ENCODE data around the gene RXRA. TPM values are rescaled to one million over a fixed set of nuclear protein-coding genes. Genes with fewer than 3 reads are reported as not detected.

The RXRA gene
- total and polyA plus RNA-seq, 9 donors, result 12.4 to 82.2 (median 70.6) TPM

DNA sequence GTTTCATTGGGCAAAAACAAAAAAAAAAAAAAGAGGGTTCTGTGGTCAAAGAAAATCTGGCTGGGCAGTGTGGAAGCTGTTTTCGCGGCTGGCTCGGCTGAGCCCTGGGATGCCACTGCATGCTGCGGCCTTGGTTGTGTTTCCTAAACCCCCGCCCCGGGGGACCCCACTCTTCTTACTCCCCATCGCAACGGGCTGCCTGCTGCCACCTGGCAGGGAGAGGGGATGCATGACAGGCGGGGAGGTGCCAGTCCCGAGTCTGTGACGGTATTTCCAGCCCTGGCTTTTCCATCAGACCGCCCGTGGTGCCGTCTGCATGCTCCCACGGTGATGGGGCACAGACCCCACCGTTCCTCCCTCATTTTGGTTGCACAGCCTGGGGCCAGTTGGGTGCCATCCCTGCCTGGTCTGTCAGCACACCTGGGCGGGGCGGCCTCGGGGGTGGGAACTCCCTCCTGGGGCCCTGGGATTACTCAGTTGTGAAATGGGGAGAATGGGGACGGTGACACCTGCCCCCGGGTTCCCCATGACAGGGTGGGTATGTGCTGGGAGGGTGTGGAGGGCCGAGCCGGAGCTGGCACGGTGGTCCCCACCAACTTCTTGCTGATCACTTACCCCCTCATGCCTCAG, 101.0 kb downstream of the RXRA start:
- DNase-seq, result no peak
- intact Hi-C loops (cut with DNase I), result loop anchor here in 1 of 4 donors (10.0 kb wide), 1 partner anchor 92 kb away; no protein-coding TSS in a partner anchor
- H3K27ac ChIP-seq, result peak overlapping the region in 1 of 2 donors; percentile 31
- H3K4me3 ChIP-seq, result no peak overlapping the region
- no peaks in the 10 kb centered on the region for H3K27me3 ChIP-seq
- H3K9me3 ChIP-seq, result no peaks in the 10 kb centered on the region
- peaks cover 35% of the 10 kb centered on the region for H3K4me1 ChIP-seq (ENCODE audit: insufficient read depth)
- 58 to 74% (median 69%) methylated on average over 24 of the region's 24 CpGs for WGBS, 3 donors
- H3K36me3 ChIP-seq, result no peaks in the 10 kb centered on the region
- TF ChIP-seq POLR2A (IDR thresholded peaks at IDR 0.05), result no peak
- TF ChIP-seq, protein P1, sequence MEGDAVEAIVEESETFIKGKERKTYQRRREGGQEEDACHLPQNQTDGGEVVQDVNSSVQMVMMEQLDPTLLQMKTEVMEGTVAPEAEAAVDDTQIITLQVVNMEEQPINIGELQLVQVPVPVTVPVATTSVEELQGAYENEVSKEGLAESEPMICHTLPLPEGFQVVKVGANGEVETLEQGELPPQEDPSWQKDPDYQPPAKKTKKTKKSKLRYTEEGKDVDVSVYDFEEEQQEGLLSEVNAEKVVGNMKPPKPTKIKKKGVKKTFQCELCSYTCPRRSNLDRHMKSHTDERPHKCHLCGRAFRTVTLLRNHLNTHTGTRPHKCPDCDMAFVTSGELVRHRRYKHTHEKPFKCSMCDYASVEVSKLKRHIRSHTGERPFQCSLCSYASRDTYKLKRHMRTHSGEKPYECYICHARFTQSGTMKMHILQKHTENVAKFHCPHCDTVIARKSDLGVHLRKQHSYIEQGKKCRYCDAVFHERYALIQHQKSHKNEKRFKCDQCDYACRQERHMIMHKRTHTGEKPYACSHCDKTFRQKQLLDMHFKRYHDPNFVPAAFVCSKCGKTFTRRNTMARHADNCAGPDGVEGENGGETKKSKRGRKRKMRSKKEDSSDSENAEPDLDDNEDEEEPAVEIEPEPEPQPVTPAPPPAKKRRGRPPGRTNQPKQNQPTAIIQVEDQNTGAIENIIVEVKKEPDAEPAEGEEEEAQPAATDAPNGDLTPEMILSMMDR (IDR thresholded peaks at IDR 0.05), result no peak
- TF ChIP-seq EP300 (IDR thresholded peaks at IDR 0.05), result no peak

DNA sequence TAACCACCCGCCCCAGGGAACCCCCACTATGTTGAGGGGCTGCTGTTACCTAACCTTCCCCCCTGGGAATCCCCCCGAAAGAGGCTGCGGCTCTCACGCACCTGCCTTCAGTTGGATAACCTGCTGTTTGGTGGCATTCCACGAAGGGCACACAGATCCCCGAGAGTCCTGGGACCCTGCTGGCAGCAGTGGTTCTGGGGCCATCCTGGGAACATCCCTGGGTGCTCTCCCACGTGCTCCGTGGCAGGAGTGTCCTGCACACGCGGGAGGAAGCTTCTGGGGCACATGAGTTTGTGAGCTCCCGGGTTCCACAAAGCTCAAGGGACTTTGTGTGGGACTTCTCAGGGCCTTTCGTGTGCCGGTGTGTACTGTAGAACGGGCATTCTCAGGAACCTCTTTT, 102.3 kb downstream of the RXRA start:
- no peaks in the 10 kb centered on the region for H3K36me3 ChIP-seq
- WGBS, 3 donors, result 87 to 91% (median 88%) methylated on average over 9 to 14 of the region's 14 CpGs
- intact Hi-C loops (cut with DNase I), result loop anchor here in 1 of 4 donors (10.0 kb wide), 1 partner anchor 94 kb away; no protein-coding TSS in a partner anchor
- no peak for DNase-seq
- H3K27me3 ChIP-seq, result no peaks in the 10 kb centered on the region
- TF ChIP-seq, protein P1 (IDR thresholded peaks at IDR 0.05), result no peak
- TF ChIP-seq POLR2A (IDR thresholded peaks at IDR 0.05), result no peak
- no peak for TF ChIP-seq EP300 (IDR thresholded peaks at IDR 0.05)
- H3K9me3 ChIP-seq, result no peaks in the 10 kb centered on the region
- peaks cover 32% of the 10 kb centered on the region for H3K4me1 ChIP-seq (ENCODE audit: insufficient read depth)
- H3K27ac ChIP-seq, result no peak overlapping the region
- no peak overlapping the region for H3K4me3 ChIP-seq

DNA sequence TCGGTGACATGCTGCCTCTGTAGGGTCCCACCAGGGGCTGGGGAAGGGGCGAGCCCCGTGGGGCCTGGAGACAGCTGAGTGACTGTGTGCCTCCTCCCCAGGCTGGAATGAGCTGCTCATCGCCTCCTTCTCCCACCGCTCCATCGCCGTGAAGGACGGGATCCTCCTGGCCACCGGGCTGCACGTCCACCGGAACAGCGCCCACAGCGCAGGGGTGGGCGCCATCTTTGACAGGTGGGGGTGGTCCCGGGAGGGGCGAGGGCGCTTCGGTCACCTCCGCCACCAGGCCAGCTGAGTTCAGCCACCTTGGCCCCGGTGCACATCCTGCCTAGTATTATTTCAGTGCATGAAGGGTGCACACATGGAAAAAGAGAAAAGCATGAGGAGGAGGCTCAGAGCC, 102.8 kb downstream of the RXRA start:
- TF ChIP-seq, protein P1 (IDR thresholded peaks at IDR 0.05), result no peak
- no peak for TF ChIP-seq EP300 (IDR thresholded peaks at IDR 0.05)
- TF ChIP-seq POLR2A (IDR thresholded peaks at IDR 0.05), result no peak
- Histone ChIP-seq H3K4me3 (no peak overlapping the region), H3K9me3 (no peaks in the 10 kb centered on the region), H3K36me3 (no peaks in the 10 kb centered on the region), H3K27me3 (no peaks in the 10 kb centered on the region), H3K4me1 (ENCODE audit: insufficient read depth) (peaks cover 28% of the 10 kb centered on the region), H3K27ac (no peak overlapping the region)
- WGBS, 3 donors, result 86 to 92% (median 89%) methylated on average over 19 to 20 of the region's 20 CpGs
- intact Hi-C loops (cut with DNase I), result loop anchor here in 1 of 4 donors (10.0 kb wide), 1 partner anchor 94 kb away; no protein-coding TSS in a partner anchor
- no peak for DNase-seq

DNA sequence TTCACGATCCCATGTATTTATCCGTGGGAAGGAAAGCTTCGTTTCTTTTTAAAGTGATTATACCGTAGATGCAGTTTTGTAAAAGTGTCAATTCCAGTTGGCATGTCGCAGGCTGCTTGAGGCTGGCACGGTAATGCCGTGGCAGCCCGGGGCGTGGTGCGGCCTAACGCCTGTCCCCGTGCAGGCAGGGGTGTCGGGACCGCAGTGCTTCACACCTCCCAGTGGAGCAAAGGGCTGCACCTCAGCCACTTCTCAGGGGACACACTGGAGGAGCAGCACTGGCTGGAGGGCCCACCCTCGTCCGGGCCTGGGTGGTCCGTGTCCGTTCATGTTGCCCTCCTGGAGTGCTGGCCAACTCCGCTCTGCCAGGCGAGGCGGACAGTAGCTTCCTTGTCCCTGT, 103.2 kb downstream of the RXRA start:
- Histone ChIP-seq H3K27me3 (no peaks in the 10 kb centered on the region), H3K27ac (no peak overlapping the region), H3K4me1 (ENCODE audit: insufficient read depth) (peaks cover 25% of the 10 kb centered on the region), H3K4me3 (no peak overlapping the region), H3K9me3 (no peaks in the 10 kb centered on the region), H3K36me3 (no peaks in the 10 kb centered on the region)
- WGBS, 3 donors, result 92 to 98% (median 94%) methylated on average over 21 of the region's 21 CpGs
- no peak for DNase-seq
- intact Hi-C loops (cut with DNase I), result loop anchor here in 1 of 4 donors (10.0 kb wide), 1 partner anchor 95 kb away; no protein-coding TSS in a partner anchor
- no peak for TF ChIP-seq EP300 (IDR thresholded peaks at IDR 0.05)
- TF ChIP-seq, protein P1 (IDR thresholded peaks at IDR 0.05), result no peak
- TF ChIP-seq POLR2A (IDR thresholded peaks at IDR 0.05), result no peak
